Measurements from ENCODE around the gene SLC25A21.

Gene SLC25A21

DNA sequence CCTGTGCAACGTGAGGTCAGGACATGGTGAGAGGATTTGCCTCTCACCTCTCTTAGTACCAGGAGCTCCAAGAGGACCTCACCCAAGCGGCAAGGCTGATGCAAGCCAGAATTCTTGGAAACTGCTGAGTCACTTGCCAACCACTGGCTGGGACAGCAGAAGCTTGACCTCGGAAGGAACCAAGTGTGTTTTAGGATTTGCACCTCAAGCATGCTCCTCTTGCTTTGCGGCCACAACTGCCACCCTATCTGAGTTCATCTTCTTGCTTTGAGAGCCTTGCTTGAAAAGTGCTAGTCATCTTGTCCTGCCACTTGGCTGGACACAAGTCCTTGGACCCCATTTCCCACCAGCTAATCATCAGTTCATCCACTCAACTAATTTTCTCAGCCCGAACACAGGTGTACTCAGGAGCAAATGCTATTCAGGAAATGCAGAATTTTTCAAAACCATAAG, 195.8 kb downstream of the SLC25A21 start:
- no peak for FAIRE-seq

DNA sequence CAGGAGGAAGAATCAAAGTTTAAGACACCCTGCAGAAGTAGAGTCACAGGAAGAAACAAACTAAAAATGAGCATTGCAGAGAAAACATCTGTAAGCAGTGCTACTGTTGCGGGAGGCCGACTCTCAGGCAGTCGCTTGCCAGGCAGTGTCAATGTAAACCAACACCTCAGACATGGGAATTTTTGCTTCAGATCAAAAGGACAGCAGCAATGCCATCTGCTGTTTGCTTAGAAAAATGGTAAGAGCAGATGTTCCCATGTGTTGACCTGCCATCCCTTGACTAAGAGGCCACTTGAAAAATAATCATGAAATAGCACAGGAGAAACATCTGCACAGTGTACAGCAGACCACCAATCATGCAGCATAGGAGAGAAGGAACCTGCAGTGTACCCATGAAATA, 196.6 kb downstream of the SLC25A21 start:
- FAIRE-seq, result no peak

DNA sequence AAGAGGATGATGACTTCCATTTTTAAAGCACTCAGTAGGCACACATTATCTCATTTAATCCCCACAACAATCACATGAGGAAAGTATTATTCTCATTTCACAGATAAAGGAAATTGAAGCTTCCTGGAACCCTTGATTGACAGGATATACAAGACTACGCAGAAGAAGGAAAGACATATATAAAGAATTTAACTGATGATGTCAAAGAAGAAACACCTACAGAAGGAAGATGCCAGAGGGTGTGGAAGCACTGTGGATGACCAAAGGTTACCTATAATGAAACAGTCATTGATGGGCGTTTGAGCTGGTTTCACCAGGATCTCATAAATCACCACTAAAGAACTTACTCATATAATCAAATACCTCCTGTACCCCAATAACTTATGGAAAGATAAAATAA, 197.4 kb downstream of the SLC25A21 start:
- FAIRE-seq, result no peak

DNA sequence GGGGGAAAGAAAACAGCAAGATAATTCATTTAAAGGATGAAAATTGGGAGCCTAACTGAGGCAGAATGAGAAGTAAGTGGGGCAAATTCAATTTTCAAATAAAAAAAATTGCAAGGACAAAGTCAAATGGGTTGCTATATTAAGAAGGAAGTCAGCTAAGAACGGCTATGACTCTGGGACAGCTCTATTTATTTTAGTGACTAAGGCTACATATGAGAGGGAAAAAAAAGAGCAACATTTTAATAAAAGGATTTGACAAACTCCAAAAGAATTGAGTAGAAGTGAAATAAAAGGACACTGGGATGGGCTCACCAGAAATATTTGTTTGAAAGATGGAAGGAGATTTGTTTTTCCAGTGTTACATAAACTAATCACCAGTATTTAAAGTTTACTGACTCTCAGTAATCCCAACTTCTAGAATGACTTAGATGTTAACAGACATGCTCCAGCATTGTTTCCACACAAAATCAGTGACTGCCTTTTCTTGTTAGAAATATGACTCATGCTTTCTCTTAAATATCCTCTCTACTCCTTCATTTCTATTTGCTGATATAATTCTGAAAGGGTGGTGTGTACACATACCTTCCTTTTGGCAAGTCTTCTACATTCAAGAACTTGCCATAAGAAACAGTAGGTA, 198.5 kb downstream of the SLC25A21 start:
- no peak for FAIRE-seq

DNA sequence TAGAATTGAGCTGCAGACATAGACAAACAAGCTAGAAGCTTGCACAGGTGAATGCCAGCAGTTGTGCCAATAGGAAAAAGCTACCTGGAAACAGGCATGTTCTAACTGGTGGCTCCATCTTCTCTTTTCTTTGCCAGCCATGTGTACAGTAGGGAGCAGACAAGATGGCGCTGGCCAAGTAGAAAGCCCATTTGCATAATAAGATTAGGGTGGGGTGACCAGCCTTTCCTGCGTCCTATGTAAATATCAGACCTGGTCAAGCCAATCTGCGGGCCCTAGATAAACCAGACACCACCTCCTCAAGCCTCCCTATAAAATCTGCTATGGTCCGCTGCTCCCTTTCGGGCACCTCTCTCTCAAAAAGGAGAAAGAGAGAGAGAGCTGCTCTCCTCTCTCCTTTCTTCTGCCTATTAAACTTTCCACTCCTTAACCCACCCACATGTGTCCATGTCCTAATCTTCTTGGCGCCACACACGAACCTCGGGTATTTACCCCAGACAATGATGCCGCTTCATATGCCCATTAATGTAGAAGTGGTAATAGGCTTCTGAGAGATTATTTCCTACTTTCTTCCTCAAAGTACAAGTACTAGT, 201.0 kb downstream of the SLC25A21 start:
- FAIRE-seq, result no peak

DNA sequence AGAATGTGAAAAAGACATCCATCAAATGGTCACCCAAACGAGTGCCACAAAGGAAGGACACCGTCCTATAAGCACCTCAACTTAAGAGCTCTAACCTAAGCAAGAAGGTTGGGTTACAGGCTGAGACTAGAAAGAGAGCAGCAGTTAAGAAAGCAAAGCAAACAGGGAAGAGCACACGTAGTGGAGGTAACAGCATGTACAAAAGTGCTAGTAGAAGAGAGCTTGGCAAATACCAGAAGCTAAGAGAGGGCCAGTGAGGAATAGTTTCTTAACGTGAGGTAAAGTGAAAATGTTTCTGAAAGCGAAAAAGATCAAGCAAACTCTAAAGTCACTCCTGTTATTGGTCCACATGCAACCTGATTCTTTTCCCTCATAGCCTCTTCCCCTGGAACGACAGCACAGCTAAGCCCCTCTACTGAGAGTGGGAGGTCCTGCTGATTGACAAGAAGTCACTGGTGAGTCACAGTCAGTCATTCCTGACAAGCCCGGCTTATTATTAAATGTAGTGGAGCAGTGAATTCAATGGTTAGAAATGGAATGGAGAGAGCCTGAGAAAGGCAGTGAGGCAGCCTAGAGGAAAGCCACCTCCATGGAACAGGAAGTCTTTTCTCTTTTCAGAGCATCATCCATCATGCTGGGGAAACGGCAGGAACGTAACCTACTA, 204.4 kb downstream of the SLC25A21 start:
- no peak for FAIRE-seq

DNA sequence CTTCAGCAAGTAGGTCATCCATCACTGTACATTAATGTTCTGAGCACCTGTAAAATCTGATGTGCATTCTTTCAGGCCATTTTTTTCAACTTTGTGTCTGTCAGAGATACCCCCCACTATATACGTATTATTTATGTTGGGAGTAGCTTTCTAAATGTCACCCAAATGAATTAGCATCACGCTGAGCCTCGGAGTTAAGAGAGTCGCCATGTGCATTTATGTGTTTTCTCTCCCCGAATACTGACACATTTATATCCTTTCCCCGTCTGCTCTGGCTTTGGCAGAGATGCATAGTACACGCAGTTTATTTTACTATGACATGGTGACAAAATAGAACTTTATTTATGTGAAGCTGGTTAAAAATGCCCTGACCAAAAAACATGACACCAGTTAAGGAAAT, 216.4 kb downstream of the SLC25A21 start:
- no peak for FAIRE-seq

DNA sequence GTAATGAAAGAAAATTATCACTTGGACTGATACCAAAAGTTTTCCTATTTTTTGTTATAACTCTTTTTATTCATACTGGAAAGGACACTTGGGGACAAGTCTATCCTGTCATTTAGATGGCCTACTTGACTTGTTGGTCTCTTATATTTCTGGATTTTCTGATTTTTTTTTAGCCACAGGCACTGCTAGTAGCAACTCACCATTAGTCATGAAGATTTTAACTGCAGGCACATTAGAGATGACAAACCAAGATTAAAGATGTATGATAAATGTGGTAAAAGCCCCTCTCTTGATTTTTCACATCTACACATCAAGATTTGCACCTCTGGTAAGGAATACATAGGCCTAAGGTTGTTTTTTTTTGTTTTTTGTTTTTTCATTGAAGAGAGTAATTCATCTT, 217.0 kb downstream of the SLC25A21 start:
- FAIRE-seq, result no peak

DNA sequence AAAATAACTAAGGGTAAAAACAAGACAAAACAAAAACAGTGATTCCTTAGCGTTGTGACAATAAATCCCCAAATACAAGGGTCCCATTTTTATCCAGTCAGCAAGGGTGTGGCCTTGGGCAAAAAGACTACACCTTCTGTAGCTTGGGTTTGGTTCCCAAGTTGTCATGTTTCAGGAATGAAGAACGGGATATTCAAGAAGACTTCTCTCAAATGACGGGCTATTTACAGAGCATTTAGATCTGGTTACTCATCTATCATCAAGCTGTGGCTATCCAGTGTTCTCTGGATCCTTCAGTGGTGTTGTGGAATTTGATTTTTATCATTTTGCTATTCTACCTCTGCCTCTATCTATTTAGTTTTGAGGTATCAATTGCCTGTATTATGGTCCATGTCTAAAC, 219.7 kb downstream of the SLC25A21 start:
- FAIRE-seq, result no peak

DNA sequence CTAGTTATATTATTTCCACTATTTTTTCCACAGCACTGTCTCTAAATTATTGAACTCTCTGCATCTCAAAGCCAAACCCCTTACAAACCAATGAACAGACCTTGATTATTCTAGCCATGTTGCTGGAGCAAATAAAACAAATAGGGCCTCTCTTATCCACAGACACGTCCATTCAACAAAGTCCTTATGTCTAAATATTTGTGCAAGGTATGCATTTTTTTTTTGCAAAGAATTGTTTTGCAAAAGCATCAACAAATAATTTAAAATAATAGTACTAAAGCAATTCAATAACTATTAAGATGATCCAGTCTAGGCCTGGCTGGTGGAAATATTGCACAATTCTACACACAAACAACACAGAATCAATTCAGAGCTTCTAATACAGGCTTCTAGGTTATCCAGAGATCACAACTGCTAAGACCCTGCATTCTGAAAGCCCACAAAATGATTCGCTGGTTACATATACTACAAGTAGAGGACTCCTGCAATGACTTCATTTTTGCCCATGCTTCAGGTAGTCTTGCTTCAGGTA, 221.0 kb downstream of the SLC25A21 start:
- FAIRE-seq, result no peak

DNA sequence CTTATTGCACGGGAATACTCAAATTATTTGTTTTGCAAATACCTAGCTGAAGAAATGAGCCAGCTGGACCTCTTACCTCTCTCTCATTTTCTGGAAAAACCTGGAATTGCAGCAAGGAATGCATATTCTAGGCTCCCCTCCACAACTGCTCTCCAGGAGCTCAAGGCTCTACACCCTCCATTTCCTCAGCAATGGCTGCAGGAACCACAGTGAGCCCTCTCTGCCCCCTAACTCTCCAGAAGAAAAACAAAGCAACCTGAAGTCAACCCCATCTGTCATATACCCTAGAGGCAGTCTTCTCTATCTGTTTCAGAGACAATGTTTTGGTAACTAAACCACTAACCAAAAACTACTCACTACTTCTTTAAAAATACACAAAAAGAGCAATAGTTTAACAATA, 221.6 kb downstream of the SLC25A21 start:
- FAIRE-seq, result no peak

DNA sequence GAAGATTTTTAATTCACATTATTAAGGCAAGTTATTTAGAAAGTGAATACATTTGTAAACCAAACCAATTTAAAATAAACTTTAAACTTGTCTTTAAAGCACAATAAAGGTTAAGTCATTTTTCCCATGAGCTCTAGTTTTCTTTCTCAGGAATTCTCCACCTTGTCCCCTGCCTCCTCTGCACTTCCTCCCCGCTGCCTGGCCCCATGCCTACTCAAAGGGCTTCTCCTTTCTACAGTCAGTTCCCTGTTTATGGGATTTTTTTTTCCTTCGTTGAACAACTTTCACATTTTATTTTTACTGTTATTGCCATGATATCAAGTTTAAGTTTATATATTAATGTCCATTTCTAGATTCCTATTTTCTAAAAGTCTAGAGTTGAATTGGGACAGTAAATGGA, 223.0 kb downstream of the SLC25A21 start:
- FAIRE-seq, result no peak

DNA sequence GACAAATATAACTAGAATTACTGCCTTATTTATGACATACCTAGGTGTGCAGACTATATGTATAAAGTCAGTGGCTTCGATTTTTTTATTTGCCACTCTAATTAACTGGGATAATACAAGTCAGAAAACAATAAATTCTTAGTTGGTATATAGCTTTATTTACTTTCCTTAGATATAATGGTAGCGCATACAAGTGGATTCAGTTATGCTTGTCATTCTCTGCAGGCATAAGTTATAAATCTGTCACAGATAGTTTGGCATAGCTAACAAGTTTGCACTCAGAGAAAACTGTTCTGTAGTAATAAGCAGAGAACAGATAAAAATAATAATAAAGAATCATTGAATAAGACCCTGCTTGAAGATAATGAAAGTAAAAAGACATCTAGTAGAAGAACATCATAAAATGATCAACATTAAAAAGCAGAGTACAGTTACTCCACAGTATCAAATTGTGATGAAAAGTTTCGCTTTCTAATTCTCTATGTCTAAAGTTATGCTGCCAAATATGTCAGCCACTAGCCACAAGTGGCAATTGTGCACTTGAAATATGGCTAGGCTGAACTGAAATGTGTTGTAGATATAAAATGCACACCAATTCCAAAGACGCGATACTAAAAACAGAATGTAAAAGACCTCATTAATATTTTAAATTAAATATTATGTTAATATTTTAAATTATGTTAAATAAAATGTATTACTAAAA, 224.1 kb downstream of the SLC25A21 start:
- no peak for FAIRE-seq

DNA sequence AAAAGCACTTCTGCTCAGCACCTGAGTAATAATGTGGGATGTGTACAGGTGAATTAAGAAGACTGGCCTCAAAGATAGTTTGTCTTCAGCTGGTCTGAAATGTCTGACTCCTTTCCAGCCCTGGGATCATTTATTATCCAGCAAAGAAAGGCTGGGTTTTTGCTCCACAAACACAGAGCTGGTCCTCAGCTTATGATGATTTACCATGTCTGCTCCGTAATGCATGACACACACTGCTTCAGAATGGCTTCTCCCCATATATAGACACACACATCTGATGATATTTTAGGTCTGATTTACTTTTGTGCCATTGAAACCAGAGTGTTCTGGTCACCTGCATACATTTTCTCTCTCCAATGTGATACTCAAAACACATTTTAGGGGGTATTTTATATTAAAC, 225.0 kb downstream of the SLC25A21 start:
- no peak for FAIRE-seq

DNA sequence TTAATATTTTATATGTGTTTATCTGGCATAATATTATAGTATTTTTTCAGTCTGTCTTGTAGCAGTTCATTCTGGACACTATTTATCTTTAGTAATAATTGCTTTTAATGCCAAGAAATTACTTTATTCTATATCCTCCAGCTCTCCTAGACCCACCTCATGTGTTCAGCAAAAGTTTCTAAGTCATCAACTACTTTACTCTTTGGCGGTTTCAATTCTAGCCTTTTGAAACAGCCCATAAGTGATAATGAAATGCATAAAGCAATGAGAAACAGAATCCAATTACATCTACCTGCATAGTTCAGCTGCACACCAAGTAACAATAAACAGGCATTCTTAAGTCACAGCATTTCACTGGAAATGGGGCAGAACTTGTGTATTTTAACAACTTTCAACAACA, 225.5 kb downstream of the SLC25A21 start:
- FAIRE-seq, result no peak

DNA sequence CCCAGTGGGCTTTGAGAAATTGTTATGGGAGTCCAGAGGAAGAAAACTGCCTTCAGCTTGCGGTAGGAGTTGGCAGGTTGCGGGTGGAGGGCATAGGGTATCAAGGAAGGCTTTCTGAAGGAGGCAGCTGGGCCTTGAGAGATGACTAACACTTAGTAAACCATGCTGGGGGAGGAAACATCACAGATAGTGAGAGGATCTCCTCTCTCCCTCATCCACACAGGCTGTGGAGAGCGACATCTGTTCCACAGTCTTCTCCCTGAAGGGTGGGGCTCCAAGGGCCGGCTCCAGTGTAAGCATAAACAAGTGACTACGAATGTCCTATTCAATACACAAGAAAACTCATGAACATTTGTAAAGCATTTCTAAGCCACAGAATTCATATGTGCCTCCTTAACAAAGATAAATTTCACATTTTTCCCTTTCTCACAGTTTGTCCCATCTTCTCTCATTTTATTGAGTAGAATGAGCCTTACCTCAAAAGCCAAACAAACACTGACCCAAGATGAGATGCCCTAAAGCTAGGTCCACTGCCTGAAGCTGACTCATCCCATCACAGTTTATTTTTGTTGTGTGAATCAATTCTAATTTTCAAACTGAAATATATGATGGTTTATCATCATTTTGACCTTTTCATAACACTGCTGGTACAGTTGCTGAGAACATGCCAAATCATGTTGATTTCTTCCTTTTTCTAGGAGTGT, 227.9 kb downstream of the SLC25A21 start:
- FAIRE-seq, result no peak

DNA sequence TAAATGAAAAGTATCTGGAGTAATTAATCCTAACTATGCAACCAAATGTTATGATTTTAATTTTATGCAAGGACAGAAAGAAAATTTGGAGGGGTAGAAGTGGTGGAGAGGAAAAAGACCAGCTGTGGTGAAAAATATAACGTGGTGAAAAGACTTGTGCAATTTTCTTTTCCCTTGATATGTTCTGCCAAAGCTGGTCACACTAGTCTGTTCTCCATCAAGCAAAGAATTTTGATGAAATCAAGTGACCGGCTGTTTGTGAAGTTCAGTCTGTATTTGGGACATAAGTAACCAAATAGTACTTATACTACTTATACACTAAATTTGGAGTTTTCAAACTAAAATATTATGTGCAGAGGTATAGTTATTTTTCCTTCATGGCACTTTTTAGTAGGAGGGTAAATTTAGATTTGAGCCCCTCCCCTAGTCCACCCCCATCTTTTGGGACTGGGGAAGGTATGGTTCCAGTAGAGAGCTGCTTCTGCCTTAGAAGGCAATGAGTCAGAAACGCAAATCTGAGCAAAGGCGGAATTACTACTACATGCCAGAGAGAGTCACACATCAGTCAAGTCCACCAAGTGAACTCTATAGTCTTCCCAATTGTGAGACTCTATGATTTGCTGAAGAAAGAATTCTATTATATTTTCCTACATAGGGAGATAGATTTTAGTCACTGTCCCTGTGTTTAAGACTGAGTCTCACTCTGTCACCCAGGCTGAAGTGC, 229.7 kb downstream of the SLC25A21 start:
- no peak for FAIRE-seq

DNA sequence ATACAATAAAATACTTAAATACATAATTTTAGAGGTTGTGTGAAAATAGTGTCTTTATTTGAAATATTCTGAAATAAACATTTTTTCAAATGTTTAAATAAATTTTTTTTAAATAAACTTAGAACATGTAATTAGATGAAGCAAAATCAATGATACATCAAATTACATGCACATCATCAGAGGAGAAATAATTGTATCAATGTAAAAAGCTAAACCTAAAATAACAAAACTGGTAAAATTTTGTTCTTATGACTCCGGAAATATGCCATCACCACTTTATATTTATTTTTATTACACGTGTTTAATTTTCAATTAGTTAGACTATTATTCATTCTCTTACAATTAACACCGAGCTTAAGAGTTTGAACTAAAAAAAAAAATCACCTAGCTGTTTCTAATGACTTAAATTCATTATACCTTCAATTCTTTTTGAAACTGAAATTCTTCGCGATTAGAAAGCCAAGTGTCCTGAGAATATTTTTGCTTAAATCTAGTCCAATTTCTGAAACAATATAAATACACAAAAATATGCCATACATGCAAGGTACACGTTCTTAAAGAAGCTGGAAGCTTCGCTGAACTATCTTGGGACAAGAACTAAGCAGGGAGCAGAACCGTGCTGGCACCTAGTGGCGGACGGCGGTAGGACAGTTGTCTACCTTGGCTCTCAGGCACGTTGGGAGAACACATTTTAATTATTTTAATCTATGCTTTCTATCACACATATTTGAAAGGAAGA, 230.5 kb downstream of the SLC25A21 start:
- peak; percentile 59 for FAIRE-seq

DNA sequence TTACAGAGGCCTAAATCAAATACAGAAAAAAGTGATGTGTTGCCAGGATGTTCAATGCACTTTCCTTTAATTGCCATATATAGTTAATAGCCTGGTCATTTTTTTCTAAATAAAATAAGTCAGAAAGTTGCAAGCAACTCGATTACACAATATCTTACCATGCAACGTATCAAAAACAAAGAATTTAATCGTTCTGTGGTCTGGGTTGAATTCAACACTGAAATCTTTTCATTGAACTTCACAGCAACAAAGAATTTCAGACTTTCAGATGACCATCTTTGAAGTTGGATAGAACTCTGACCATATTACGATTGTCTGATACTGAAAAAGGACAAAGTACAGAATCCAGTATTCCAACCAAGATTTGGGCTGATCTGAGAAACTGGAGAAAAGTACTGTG, 231.9 kb downstream of the SLC25A21 start:
- FAIRE-seq, result no peak

DNA sequence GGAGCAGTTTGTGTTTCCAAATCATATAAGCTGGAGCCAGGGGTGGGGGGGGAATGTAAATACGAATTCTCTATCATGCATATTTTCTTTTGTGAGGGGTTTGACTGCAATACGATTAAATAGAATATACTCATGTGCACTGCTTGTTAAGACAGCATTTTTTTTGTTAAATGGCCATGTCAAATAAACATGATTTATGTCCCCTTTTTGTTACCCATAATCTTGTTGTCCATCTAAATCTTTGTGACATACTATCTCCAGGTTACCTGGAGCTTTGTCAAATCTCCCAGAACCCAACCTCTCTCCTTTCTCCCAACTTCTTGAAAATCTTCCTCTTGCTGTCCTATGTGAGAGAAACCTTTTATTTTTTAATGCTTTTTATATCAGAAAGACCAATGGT, 233.1 kb downstream of the SLC25A21 start:
- no peak for FAIRE-seq

DNA sequence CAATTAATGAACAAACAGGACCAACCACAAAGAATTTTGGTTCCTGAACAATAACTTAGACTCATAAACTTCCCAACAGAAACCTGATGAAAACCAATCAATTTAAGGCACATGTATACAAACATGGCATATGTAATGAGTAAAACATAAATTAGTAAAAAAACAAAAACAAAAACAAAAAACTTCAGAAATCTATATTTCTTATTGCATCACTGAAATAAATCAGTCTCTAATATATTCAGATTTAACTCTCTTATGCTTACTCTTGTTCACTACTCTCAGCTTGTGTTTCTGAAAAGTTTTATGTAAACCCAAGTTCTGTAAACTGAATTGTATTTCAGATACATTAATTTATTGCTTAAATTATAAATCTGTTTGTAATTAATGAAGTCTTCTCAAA, 233.7 kb downstream of the SLC25A21 start:
- no peak for FAIRE-seq
